ENCODE results near the gene PLXNA4.
A peak's percentile ranks its signal among the peaks of the same experiment; 100 is the strongest.

Gene PLXNA4

DNA sequence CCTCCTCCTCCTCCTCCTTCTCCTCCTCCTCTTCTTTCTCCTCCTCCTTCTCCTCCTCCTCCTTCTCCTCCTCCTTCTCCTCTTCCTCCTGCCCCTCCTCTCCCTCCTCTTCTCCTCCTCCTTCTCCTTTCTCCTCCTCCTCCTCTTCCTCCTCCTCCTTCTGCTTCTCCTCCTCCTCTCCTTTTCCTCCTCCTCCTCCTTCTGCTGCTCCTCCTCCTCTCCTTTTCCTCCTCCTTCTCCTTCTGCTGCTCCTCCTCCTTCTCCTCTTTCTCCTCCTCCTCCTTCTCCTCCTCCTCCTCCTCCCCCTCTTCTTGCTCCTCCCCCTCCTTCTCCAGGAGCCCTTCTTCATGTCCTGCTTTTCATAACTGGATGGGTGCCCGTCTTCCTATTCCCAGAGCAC lies 12.2 kb downstream of the PLXNA4 start:
- DNase-seq, result no peak

DNA sequence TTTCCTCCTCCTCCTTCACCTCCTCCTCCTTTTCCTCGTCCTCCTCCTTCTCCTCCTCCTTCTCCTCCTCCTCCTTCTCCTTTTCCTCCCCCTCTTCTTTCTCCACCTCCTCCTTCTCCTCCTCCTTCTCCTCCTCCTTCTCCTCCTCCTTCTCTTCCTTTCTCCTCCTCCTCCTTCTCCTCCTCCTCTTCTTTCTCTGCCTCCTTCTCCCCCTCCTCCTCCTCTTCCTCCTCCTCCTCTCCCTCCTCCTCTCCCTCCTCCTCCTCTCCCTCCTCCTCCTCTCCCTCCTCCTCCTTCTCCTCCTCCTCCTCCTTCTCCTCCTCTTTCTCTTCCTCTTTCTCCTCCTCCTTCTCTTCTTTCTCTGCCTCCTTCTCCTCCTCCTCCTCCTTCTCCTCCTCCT lies 13.6 kb downstream of the PLXNA4 start:
- DNase-seq, result no peak

DNA sequence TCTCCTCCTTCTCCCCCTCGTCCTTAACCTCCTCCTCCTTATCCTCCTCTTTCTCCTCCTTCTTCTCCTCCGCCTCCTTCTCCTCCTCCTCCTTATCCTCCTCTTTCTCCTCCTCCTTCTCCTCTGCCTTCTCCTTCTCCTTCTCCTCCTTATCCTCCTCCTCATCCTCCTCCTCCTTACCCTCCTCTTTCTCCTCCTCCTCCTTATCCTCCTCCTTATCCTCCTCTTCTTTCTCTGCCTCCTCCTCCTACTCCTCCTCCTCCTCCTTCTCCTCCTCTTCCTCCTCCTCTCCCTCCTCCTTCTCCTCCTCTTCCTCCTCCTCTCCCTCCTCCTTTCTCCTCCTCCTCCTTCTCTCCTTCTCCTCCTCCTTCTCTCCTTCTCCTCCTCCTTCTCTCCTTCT lies 14.5 kb downstream of the PLXNA4 start:
- DNase-seq, result no peak

DNA sequence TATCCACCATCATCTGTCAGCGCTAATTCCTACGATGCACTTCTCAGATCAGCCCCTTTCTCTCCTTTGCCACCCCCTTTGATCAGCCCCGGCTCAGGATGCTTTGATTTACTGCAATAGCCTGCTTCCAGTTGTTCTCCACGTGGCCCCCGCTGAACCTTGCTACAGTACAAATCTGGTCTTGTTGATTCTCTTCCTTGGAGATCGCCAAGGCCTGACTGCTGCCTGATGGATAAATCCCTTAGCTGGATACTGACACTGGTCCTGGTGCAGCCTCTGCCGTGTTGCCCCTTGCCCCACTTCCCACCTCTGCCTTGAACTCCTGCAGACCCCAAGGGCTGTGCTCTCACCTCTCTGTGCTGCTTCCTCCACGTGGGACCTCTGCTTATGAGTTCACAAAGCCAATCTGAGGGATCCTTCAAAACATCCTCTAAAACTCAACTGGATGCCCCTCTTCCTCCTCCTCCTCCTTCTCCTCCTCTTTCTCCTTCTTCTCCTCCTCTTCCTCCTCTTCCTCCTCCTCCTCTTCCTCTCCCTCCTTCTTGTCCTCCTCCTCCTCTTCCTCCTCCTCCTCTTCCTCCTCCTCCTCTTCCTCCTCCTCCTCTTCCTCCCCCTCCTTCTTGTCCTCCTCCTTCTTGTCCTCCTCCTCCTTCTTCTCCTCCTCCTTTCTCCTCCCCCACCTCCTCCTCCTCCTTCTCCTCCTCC lies 15.3 kb downstream of the PLXNA4 start:
- no peak for DNase-seq

DNA sequence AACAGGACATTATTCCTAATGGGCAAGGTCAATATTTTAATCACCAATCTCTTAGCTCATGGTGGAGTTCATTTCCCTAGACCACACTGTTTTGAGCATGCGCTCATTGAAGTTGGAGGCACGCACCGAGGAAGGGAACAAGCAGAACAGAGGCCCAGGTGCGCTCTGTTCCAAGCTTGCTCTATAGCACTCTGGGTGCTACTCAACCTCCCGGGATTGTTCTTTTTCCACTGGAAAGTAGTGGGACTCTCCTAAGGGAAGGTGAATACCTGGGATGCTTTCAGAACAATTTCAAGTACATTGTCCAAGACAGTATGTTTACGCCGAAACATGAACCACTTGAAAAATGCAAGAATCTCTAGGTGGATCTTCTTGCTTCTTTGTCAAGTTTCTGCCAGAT lies 16.2 kb downstream of the PLXNA4 start:
- no peak for DNase-seq

DNA sequence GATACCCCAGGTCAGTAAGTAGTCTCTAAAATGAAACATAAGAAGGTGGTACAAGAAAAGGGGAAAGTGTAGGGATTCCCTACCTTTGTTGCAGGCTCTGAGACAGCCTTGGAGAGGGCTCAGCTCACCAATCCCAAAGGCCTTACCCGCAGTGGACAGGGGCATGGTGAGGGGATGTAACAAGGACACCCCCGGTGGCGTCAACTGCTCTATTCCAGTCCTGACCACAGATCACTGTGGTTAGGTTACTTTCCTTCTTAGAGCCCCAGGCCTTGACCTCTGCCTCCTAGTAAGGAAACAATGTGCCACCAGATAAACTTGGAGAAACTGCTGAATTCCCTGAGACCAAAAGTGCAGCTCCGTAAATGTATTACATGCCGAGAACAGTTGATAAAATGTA lies 17.5 kb downstream of the PLXNA4 start:
- peak; percentile 49 for DNase-seq

DNA sequence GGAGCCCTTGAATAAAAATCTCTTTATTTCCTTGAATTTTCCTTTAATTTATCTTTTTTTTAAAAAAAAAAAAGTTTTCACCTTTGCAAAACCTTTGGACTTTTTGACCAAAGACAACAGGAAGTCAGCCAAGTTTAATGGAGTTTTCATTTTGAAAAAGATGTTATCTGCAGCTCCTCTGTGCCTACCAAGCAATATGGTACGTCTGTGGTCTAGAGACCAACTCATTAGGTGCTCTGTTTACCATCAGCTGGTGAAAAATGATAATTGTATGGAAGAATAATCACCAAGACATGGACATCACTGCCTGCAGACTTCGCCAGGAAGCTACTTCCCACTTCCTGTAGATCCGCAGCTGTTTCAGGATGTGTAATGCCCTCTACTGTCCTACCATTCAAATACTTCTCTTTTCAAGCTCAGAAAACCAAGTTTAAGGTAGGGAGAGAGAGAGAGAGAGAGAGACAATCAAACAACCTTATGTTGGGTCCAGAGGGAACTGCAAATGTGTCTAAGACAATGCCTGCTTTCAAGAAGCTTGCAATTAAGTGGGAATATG lies 18.7 kb downstream of the PLXNA4 start:
- peak; percentile 55 for DNase-seq

DNA sequence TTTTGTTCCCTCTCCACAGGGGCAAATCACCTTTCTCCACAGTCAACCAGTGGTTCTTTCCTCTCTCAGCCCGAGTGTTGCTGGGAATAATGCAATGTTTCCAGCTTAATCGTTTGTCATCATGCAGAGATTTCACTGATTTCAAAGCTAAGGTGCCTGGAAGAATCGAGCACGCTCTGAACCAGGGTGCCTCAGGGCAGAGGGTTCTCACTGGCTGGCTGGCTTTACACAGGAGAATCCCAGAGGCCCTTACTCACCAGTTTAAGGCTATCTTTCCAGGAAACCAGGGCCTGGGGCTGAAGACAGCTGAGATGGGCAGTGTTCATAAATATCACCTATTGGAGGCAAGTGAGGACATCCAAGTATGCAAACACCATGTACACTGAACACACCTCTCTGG lies 21.8 kb downstream of the PLXNA4 start:
- no peak for DNase-seq

DNA sequence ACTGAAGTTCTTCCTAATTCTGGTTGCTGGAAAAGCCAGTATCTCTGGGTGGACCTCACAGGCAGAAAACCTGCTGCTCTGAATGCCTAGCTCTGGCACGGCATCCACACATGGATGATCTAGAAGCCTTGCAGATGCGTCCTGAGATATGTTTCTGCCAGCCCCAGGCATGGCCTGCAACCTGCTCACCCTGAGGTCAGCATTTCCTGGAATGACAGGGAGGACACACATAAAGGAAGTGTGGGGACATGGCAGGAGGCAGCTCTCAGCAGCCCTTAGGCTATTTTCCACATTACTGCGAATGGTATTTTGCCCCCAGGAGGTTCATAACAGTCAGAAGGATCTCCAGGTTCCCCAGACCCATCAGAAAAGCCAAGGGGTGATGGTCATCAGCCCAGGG lies 23.2 kb downstream of the PLXNA4 start:
- no peak for DNase-seq

DNA sequence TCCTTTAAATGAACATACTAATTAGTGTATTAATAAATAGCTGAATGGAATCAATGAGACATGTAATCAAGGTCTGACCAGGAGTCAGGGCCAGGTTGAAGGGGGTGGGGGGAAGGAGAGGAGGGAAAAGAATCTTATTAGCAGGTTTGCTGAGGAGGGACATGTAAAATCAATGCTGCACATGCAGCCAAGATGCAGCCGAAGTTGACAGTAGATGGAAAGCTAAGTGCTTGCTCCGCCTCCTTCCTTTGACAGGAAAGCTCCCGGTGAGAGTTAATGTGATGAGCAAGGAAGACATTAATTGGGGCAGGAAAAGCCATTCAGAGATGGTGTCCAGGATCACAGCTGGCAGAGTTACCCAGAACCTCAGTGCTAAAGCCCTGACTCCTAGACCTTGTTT lies 24.4 kb downstream of the PLXNA4 start:
- DNase-seq, result no peak

DNA sequence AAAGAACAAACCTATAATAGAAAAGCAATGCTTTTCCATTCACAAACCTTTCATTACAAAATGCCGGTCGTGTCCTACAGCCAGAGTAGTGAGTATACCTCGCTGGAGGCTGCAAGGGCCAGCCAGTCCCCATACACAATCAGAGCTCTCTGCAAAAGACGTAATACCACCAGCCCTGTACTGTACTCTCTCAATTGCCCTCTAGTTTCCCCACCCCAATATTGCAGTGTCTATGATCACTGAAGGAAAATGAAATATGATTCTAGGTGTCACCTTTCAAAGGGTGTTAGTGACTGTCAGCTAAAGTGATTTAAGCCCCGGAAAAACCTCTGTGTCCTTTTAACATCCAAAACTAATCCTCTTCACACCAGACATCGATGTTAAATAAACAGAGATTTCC lies 24.8 kb downstream of the PLXNA4 start:
- DNase-seq, result no peak

DNA sequence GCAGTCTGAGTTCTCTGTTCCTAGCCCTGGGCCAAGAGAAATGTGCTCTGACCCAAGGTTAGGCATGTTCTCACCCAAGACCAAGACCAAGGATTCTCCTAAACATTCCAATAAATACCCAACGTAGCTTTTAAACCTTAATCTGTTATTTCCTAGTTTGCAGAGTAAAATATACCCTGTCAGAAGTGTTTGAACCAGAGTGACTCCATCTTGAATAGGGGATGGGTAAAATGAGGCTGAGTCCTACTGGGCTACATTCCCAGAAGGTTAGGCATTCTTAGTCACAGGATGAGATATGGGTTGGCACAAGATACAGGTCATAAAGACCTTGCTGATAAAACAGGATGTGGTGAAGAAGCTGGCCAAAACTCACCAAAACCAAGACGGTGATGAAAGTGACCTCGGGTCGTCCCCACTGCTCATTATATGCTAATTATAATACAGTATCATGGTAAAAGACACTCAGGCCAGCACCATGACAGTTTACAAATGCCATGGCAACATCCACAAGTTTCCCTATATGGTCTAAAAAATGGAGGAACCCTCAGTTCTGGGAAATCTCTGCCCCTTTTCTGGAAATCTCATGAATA lies 27.7 kb downstream of the PLXNA4 start:
- peak; percentile 11 for DNase-seq

DNA sequence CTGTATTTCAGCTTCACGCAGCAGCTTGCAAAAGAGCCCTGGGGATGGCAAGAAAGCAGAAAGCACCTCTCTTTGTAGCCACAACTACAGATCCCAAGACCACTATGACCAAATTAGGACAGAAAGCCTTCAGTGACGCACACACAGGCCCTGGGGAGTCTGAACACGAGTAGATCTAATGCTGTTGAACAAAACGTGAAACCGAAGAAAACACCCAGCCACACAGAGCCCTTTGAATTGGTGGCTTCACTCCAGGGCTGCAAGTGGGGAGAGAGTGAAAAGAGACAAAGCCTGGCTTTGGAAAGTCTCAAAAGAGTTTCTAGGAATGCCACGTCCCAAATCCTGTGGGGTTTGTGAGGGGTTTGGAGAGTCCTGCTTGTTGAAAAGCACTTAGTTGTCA lies 28.4 kb downstream of the PLXNA4 start:
- no peak for DNase-seq

DNA sequence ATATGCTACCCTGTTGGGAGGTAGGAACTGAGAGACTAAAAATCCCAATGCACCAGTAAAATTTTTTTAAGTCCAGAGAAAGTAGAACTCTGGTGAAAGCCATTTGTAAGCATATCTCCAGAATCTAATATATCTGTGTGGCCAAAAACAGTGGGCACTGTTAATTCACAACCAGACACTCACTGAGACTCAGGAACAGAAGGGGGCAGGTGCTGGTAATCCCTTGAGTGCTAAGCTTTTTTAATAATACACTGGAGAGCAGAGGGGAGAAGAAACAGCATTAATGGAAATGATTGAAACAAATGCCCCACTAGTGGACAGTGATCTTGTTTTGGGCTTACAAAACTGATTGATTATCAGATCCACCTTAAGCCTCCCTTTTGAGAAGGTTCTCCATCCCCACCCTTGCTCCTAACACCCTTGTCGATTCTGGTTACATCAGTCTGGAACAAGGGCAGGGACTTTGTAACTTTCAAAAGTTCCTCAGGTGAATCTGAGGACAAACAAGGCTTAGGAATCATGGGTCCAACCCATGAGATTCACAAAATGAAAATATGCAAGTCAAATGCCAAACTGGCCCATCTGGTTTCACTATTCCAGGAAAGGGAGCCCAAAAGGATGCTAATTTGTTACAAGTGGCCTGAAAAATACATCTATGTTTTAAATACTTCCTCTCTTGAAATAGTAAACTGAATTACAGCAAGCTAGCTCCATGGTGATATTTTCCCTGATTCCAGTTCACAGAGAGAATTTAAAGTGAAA lies 29.7 kb downstream of the PLXNA4 start:
- DNase-seq, result no peak

DNA sequence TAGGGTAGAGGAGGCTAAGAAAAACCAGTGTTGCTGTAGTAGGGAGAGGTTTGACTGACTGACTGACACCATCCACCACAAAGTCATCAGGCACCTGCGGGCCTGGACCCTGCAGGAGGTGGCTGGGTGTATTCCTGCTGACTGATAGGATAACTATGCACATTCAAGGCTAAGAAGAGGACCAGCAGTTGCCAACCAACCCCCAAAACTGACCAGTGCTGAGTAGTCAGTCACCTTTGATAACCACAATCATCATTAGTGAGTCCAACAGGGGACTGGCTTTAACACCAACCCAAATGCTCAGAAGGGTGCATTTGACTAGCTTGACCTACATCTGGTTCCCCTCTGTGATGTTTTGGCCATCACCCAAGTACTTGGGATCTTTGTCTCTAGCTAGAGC lies 30.5 kb downstream of the PLXNA4 start:
- no peak for DNase-seq

DNA sequence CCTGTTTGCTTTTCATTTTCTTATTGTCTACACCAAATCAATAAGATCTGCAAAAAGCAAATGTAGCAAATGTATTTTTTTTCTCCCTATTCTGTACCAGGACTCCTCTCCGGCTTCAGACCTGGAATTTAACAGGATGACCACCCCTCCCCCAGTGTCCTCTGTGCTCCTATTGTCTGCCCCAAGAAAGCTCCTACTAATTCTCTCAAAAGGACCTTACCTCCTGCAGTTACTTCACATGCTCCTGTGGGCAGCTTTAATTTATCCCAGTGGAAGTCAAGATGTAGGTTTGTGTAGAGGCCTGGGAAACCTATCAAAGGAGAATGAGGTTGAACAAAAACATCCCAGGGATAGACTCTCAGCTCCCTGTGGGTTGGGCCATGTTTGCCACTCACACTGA lies 31.3 kb downstream of the PLXNA4 start:
- no peak for DNase-seq

DNA sequence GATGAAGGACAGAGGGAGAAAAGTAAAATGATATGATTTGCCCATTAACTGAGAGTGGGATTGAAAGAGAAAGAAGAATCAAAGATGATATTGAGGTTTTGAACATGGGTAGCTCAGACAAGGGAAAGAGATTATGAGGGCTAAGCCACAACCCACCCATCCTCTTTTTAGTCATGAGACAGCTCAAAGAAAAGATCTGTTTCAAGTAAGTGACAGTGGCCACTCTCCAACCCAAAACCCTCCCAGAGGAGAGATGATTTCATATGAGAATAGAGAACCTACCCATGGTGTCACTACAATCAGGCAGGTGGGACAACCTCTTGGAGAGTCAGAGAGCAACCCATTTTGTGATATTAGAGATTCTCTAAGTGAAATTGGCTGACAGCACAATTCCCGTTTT lies 32.2 kb downstream of the PLXNA4 start:
- no peak for DNase-seq

DNA sequence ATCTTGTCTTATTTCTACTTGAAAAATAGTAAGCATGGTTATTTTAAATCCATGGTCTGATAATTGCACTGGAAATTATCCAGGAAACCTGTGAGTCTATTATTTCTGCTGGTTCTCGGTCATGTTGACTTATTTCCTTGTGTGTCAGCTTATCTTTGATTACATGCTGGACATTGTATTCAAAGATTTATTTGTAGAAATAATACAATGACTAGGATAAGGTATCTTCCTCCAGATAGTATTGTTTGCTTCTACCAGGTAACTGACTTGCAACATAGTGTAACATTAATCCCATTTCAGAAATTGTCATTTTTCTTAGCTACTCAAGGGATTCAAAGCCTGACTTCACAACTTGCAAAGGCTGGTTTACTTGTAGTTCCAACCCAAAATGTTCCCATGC lies 33.4 kb downstream of the PLXNA4 start:
- no peak for DNase-seq

DNA sequence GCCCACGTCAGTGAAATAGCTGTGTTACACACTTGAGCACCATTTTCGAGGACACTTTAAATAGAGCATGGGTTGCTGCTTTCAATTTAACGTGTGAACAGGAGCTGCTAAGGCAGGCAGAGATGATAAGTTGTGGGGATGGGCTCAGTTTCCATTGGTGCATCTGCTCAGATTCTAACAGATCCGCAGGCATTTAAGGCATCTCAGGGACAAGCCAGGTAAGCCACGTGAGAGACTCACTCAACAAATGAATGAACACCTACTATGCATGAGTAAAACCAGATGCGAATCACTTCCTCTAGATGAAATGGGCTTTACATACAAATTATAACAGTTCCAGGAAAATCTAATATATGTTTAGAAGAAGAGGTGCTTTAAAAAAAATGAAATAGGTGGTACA lies 34.6 kb downstream of the PLXNA4 start:
- DNase-seq, result no peak

DNA sequence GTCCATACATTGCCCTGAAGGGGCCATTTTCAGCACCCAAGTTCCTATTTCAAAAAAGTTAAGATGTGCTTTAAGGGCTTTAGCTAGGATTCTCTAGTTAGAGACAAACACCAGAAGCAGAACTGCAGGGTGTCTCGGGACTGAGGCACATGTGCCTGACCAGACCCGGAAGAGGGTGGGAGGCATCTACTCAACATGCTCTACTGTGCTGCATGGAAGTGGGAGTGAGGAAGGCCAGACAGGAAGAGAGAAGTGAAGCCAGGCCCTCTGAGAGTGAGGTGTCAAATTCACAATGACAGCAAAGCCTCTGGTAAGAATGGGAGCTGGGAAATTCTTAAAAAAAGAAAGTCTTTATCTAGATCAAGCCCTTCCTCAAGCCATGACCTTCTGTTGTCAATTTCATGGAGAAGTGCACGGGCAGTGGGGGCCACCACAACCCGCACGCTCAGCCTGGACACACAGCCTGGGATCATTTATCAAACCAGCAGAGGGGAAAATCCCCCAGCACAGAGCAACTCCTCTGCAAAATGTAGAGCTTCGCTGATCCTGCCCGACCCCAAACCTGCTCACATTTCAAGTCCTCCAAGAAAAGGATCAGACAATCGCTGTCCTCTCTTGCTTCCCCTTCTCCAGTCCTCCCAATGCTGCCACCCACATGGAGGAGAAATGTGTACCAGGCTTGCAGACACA lies 38.7 kb downstream of the PLXNA4 start:
- DNase-seq, result peak; percentile 24

DNA sequence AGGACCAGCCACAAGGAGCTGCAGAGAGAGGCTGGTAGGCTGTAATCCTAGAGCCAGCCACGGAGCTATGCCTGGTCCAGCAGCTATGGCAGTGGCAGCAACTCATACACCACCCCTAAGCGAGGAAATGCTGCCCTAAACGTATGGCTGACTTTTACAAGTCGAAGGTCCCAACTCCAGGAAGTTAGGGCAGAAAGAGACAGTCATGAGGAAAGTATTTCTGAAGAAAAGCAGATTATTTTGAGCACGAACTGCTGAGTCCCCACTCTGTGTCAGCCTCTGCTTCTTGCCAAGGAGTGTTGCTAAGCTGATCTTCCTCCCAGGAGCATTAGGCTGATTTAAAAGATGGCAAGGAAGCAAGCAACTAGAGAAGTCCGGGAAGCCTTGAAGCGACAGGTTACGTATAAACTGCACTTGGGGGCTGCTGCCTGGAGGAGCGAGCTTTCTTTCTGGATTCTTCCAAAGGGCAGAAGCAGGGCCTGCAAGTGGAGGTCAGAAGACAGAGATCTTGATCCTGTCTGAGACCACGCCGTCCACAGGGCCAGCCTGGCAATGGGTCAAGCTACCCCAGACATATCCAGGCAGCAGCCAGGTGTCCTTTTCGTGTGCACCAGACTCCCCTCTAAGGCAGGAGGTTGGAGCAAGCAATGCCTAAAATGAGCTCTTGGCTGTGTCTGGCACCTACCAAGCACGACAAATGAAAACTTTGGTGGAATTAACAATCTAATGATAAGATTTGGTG lies 39.4 kb downstream of the PLXNA4 start:
- DNase-seq, result no peak

DNA sequence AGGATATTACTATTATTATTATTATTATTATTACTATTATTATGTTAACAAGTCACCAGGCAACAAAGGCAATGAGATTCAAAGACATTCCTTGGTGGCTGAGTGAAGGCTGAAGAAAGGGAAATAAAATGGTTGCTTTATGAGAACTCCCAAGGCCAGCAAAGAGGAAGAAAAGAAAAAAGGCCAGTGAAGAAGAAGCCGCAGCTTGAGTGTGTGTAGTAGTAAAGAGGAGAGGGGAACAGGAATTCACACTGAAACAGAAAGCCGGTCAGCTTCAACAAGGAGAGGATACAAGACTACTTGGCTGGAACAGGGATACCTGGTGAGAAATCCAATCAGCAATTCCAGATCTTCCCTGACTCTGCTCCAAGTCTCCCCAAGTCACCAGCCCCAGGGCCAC lies 42.4 kb downstream of the PLXNA4 start:
- DNase-seq, result no peak

DNA sequence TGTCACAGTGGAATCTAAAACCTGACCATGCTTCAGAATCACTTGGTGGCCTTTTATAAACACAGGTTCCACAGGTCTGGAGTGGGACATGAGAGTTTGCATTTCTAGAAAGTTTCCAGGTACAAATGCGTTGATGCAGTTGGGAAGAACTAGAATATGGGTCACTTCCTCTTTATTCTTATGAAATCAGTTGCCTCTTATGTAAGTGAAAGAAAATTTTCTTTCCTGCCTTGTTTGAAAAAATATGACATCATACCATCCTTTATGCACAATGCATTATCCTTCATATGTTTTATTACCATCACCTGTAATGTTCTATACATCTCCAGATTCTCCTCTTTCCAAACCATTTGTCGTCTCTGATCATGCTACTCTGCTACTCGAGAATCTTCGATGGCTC lies 44.0 kb downstream of the PLXNA4 start:
- DNase-seq, result peak; percentile 20

Data from hematopoietic multipotent progenitor cell treated with erythropoietin and hydrocortisone succinate and interleukin-3 and kit ligand, for 4 days (in vitro differentiated cells).